GM18508 (cell line): ENCODE measurements around the gene LMO4.

Experiments used
- ATAC-seq: cut with Tn5 transposase; IDR thresholded peaks from one replicate; pipeline ENCODE4 v1.9.1; 2021; ENCODE audit warnings: moderate number of reproducible peaks; ENCODE audit not compliant: insufficient read depth, unreplicated experiment

LMO4 gene

GRCh38 chr1:87327376-87328271 is 1.1 kb upstream of the LMO4 start:
- ATAC-seq: no peak

GRCh38 chr1:87329051-87329525 is 408 bp downstream of the LMO4 start:
- ATAC-seq: no peak

GRCh38 chr1:87329526-87330056 is 911 bp downstream of the LMO4 start:
- no peak for ATAC-seq

- ATAC-seq: no peak
These were observed 1.6 kb downstream of the LMO4 start for GRCh38 chr1:87330057-87330884.

GRCh38 chr1:87330885-87331364 is 2.2 kb downstream of the LMO4 start:
- no peak for ATAC-seq

GRCh38 chr1:87331365-87332241 is 2.9 kb downstream of the LMO4 start:
- ATAC-seq: no peak

- ATAC-seq: no peak
These were observed 5.1 kb downstream of the LMO4 start for GRCh38 chr1:87333692-87334347.

GRCh38 chr1:87334351-87335174 is 5.9 kb downstream of the LMO4 start:
- no peak for ATAC-seq

GRCh38 chr1:87335175-87335884 is 6.7 kb downstream of the LMO4 start:
- ATAC-seq: no peak

- no peak for ATAC-seq
These were observed 8.0 kb downstream of the LMO4 start for GRCh38 chr1:87336623-87337067.

GRCh38 chr1:87337606-87338005 is 8.9 kb downstream of the LMO4 start:
- no peak for ATAC-seq

- ATAC-seq: no peak
These were observed 9.9 kb downstream of the LMO4 start for GRCh38 chr1:87338566-87338965.

GRCh38 chr1:87344231-87344630 is 15.6 kb downstream of the LMO4 start:
- no peak for ATAC-seq

- no peak for ATAC-seq
These were observed 17.6 kb downstream of the LMO4 start for GRCh38 chr1:87346130-87346814.

GRCh38 chr1:87348341-87349019 is 19.8 kb downstream of the LMO4 start:
- ATAC-seq: no peak

- ATAC-seq: no peak
These were observed 20.4 kb downstream of the LMO4 start for GRCh38 chr1:87349036-87349435.

GRCh38 chr1:87355894-87356293 is 27.2 kb downstream of the LMO4 start:
- ATAC-seq: no peak
